Activated CD8-positive, alpha-beta memory T cell treated with anti-CD3 and anti-CD28 coated beads, Interleukin-2, amount 50 U/mL, for 24 hours (primary cell): ENCODE measurements around the gene HSDL1.
"Not testable (repeated sequence)": the region's sequence is repeated elsewhere in the genome, so short reads cannot be mapped to it uniquely, and the experiment has no call there.

Source experiments
- DNase-seq: peaks from one replicate; pipeline ENCODE4 v3.0.0-alpha.2; 2020; ENCODE audit errors: extremely low read depth

The HSDL1 gene

GRCh38 chr16:84138824-84139627 lies 6.0 kb downstream of the HSDL1 start:
- DNase-seq = no peak

- DNase-seq = no peak
Observed at GRCh38 chr16:84138500-84138823, 6.5 kb downstream of the HSDL1 start.

DNA sequence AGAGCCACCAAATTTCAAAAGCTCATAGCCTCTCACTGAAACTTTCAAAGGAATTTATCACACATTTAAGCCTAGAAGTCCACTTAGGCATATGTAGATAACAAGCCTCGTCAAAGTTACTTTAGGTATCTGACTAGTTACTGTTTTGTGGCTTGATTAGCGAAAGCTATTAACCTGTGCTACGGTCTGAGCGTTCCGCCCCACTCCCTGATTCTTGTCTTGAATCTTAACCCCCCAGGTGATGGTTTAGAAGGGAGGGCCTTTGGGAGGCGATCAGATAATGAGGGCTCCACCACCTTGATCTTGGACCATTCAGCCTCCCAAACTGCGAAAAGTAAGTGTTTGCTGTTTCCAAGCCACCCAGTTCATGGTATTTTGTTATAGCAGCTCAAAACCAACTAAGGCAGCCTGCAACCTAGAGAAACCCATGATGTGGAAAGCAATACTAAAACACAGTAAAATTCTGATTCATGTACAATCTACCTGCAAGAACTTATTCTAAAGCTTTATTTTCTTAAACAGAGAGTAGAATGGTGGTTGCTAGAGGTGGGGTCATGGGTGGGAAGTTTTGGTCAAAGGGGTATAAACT lies 7.1 kb downstream of the HSDL1 start:
- DNase-seq = no peak

DNA sequence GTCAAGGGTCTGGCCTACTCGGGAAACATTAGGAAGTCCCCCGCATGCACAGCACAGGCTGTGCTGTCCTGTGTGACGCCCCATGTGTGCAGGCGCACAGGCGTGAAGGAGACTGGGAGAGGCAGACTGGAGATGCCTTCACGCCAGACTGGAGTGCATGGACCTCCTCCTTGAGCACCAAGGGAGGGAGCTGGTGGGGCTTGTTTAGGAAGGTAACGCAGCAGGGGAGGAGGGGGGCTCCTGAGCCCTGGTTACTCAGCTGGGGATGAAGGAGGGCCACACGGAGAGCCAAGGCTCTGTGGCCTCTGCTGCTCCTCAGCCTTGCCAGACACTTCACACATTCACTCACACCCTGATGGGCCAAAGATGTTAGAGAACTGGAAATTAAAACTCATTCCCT lies 7.7 kb downstream of the HSDL1 start:
- DNase-seq = no peak

DNA sequence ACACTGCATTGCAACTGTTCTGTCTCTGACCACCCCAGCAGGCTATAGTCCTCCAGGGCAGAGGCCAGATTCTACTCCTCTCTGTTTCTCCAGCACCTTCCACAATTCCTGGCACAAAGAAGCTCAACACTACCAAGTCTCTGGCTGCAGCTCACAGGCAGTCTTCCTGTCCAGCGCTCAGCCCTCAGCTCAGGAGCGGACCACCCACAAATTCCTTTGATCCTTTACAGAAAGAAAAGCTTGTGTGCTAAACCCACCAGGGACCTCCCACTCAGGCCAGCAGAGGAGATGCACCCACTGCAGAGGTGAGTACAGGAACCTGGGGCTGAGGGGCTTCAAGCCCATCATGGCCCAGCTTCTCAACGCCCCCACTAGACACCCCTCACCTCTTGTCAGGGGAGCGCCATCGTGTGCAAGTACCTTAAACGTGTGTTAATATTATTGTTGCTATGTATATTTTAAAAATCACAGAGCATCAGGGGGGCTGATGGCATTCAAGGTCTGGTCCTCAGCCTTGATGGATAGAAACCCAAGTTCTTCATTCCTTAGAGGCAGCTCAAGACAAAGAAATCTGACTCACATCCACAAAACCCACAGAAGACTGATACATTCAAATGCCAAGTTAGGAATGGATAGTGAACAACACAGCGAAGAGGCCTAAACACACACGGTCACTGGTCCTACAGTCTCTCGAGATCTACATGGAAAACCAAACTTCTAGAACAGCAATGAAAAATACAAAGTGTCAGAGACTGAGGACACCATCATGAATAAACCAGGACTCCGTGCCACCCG lies 8.4 kb downstream of the HSDL1 start:
- no peak for DNase-seq

DNA sequence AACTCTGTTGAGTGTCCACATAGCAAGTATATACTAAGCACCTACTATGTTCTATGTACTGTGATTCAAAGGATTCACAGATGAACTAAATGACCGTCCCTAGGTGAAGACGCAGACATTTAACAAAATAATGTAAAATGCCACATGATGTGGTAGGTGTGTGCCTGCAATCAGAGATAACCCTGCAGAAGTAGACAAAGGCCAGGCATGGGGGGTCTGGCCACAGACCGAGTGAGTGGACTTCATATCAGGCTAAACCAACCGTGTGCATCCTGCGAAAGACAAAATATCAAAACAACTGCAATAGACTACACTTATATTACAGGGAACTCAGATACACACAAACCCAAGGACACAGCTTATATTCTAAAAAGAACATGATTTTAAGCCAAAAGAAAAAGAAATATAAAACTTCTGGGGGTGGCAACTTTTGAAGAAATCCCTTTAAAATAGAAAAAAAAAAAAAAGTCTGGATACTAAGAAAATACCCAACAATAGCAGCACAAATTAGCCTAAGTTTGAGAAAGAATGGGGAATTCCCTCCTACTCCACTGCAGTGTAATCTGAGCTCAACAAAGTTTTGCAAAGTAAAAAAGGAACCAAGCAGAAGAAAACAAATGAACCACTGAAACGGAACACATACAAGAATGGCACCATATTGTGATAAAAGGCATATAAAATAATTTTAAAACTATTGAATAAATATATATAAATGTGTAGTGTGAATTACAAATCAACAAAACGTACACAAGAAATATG lies 12.3 kb downstream of the HSDL1 start:
- no peak for DNase-seq

DNA sequence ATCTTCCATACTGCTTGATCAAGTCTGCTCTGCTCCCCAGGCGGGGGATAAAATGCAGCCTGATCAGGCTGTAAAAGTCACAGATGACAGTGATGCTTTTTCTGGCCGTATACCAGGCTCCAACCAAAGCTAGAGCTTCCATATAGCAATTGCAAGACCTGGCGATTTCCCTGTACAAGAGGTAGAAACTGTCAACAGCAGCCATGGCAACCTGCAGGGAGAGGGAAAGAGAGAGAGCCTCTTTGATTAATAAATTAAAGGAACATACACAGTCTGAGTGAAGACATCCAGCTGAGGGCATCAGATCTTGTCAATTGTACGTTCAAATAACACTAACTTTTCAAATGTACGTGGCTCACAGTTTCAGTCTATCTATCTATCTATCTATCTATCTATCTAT lies 13.9 kb downstream of the HSDL1 start:
- DNase-seq = no peak

- no peak for DNase-seq
Observed at GRCh38 chr16:84124257-84125073, 20.5 kb downstream of the HSDL1 start.

- no peak for DNase-seq
Observed at GRCh38 chr16:84121007-84121406, 24.0 kb downstream of the HSDL1 start.

GRCh38 chr16:84120023-84120422 lies 25.0 kb downstream of the HSDL1 start:
- no peak for DNase-seq

GRCh38 chr16:84119368-84119767 lies 25.6 kb downstream of the HSDL1 start:
- DNase-seq = no peak

GRCh38 chr16:84118315-84118714 lies 26.7 kb downstream of the HSDL1 start:
- DNase-seq = not testable (repeated sequence)

GRCh38 chr16:84117494-84117843 lies 27.5 kb downstream of the HSDL1 start:
- no peak for DNase-seq

DNA sequence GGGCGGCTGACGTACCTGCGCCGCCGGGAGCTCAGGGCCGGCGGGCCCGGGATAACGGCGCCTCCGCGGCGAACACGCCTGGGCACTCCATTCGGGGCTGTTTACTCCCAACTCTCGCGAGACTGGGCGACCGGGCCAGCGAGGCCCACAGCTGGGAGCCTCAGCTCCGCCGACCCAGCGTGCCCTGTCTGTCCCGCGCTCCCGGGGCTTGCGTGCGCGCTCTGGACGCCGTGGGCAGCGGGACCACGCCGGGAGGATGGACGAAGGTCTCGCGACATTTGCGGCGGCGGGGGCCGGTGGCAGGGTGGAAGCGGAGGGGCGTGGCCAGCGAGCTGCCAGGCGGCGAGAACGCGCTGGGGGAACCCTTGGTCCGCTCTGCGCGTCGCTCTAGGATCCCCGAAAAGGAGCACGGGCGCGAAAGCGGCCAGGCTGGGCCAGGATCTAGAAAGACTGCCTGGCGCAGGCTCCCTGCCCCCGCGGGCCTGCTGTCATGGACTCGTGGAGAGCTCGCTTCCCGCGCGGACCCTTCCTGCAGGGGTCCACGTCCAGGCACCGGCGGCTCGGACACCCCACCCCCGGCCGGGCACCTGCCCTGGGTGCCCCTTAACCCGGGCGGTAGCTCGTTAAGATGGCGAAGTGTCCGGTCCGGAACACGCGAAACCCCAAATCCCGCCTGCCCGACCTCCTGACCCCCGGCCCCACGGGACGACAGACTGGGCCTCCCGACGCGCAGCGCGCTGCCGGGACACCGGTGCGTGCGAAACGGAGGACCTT lies 28.1 kb downstream of the HSDL1 start, which contains the start of gene MBTPS1:
Gene MBTPS1, minus strand, starts transcription at position 223 of the 774 bp plus-strand sequence. CDS start 15,159 bp downstream, outside the sequence.
- DNase-seq = peak; percentile 89

DNA sequence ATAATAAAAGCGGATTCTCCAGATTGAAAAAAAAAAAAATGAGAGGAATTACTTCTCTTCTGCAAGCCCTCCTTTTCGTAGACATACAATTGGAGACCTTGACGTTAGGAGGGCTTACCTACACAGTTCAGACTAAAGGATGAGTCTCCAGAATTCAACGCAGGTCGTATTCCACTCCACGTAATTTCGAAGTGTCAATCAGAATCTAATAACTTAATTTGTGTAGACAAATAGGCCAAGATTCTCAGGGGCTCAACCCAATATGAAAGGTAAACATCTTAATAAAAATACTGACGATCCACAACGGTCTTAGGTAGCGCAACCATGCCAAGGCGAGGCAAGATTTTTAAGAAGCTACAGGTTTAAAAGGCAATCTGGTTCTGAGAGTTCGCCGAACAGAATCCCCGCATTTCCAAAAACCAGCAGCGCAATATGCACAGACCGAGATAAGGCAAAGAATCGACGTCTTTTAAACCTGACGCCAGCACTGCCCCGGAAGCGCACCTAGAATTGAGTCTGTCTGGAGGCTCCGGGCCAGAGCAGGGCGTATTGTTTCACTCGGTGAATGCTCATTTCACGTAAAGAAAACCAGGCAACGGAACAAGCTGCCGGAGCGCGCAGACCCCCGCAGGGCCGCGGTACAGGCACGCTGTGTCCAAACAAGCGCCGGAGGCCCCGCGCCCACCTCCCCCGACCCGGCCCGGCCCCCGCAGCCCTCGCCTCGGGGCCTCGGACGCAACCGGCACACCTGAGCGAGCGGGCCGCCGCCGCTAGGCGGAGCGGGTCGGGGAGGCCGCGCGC lies 28.9 kb downstream of the HSDL1 start:
- peak; percentile 7 for DNase-seq

DNA sequence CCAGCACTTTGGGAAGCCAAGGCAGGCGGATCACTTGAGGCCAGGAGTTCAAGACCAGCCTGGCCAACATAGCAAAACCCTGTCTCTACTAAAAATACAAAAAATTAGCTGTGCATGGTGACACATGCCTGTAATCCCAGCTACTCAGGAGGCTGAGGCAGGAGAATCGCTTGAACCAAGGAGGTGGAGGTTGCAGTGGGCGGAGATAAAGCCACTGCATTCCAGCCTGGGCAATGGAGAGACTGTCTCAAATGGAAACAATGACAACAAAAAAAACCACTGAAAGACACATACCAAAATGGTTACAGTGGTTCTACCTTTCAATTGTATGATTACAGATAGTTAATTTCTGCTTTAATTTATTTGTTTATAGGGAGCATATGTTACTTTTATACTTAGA lies 33.0 kb downstream of the HSDL1 start:
- DNase-seq = not testable (repeated sequence)

DNA sequence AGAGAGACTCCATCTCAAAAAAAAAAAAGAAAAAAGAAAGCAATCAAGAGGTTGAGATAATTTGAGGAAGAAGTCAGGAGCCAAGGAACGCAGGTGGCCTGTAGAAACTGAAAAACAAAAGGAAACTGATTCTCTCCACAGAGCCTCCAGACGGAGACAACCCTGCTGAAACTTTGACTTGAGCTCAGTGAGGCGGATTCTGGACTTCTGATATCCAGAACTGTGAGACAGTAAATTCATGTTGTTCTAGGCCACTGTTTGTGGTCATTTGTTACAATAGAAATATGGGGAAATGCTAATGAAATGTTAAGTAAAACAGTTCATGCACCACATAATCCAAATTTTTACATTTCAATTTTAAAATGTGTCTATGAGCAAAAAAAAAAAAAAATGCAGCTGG lies 33.5 kb downstream of the HSDL1 start:
- DNase-seq = no peak

DNA sequence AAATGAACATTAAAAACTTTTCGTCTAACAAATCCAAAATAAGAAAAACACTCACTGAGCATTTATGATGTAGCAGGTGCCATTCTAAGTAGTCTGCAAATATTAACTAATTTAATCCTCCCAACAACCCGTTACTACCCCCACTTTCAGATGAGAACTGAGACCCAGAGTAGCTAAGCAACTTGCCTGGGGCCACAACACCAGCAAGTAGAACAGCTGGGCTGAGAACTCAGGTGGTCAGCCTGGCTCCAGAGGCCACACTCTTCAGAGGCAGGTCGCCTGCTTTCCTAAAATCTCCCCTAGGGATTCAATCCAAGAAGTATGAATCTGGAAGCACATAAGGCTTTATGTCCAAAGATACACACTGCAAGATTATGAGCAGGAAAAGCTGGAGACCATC lies 34.5 kb downstream of the HSDL1 start:
- no peak for DNase-seq

- no peak for DNase-seq
Observed at GRCh38 chr16:84109598-84110335, 35.2 kb downstream of the HSDL1 start.
